GM21423 (cell line): ENCODE measurements around the gene WDR1.

Experiments used
- ATAC-seq: cut with Tn5 transposase; IDR thresholded peaks from one replicate; pipeline ENCODE4 v1.9.1; 2021; ENCODE audit warnings: mild to moderate bottlenecking, moderate library complexity; ENCODE audit not compliant: unreplicated experiment

The WDR1 gene

DNA sequence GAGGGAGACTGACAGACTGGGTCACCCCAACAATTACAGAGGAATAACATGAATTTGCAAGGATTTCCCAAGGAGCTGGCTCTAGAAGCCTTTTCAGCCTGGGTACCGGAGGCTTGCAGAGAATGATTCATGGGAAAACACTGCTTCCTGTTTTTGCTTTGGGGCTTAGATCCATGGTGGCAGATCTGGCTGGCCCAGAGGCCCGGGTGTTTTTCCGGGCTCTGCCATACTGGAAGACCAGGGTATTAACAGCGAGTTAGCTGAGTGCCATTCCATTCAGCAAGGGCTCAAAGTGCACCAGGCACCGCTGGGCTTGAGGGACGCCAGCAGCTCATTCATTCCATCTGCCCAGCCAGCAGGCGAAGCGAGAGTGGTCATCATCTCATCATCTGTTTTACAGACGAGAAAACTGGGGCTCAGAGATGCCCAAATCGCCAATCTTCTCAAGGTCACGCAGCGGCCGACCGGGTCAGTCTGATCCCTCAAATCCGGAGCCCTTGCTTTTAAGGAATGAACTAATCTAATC is 1.3 kb downstream of the WDR1 start:
- no peak for ATAC-seq

DNA sequence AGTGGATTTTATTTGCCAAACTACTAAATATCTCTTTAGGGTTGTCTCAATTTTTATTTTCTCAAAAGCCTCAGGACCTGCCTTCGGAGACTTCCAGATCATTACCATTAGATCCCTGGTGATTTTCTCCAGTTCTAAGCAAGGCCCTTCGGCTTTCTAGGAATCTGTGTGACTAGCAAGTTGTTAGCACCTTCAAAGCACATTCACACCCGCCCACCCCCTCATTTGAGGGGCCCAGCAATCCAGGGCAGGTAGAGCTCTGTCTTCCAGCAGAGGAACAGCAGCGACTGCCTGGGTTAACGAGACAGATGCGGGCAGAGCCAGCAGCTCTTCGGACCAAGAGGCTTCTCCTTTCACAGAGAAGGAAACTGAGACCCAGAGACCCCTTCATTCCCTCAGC is 2.0 kb downstream of the WDR1 start:
- no peak for ATAC-seq

DNA sequence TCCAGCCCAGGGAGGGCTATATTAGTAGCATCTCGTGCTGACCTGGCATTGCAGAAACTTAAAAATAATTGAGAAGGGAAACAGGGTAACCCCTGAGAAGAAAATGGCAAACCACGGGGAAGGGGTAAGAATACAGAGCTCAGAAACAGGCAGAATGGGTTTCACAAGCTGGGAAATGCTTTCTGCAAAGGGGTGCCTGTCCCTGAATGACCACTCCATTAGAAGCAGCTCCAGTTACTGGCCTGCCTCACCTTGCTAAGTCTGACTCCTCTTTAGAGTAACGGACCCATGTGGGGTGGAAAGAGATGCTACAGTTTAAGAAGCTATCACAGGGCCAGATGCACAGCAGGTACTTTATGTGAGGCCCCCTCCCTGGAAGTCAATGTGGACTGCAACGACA is 2.5 kb downstream of the WDR1 start:
- no peak for ATAC-seq

DNA sequence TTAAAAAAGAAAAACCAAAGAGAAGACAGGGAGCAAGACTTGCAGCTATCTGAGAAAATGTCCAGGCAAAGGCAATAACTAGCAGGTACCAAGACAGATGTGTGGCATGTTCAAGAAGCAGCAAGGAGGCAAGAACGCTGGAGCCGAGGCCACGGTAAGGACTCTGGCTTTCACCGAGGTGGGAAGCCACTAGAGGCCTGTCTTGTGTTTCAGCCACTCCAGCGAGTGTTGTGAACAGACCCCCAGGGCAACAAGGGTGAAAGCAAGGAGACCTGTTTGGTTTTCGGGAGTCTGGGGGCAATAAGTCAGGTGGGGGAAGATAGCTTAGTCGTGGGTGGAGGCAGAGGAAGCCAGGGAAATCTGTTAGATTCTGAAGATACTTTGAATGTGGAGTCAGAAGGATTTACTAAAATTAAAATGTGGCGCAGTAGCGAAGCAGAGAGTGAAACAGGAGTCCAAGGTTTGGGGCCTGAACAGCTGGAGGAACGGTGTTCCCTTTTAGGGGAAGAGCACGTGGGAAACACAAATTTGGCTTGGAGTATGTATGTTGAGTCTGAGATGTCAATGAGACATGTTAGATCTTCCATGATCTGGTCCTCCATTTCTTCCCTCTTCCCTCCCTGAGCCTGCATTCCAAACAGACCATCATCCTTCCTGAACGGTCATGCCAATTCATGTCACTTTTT is 3.1 kb downstream of the WDR1 start:
- ATAC-seq: no peak

DNA sequence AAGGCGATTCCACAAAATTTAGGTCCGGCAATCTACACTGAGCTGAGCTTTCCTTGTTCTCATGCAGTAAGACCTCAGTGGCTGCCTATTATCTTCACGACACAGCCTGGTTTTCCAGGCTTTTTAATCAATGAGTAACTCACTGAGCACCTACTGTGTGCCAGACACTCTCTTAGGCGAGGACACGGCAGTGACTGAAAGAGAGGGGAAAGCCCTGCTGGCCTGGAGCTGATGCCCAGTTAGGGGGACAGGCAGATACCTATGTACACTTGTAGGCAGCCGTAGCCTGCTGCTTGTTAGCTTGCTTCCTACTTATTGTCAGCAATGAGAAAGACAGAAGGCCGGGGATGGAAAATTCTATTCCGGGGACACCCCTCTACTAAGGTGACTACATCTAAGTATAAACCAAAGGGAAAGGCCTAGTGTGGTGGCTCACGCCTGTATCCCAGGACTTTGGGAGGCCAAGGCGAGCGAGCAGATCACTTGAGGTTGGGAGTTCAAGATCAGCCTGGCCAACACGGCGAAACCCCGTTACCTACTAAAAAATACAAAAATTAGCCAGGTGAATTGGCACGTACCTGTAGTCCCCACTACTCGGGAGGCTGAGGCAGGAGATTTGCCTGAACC is 3.8 kb downstream of the WDR1 start:
- no peak for ATAC-seq

DNA sequence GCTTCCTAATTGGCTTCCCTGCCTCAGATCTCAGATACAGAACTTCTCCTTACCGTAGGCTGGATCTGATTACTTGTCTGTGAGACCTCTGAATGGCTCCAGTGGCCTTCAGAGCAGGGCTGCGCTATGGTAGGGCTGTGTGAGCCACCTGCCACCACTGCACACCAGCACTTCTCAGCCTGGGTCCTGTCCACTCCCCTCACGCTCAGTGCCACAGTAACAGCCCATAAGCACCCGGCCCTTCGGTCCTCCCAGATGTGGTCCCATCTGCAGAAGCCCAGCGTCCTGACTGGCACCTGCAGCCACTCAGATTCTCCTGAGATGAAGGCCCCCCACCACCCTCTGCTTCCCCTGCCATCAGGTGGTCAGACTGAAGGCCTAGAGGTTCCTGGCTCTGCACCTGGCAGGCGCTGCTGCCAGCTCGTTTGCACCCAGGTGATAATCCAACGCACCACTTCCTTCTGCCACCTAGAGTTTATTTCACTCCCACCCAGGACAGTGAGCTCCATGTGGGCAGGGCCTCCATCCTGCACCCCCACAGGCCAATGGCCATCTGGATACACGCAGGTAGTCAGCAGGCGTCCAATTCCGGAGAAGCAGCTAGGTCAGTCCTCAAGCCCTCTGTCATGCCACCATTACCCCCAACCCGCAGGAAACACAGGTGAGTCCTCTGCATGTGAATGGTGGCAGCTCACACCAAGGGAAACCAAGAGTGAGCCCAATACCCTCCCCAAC is 5.4 kb downstream of the WDR1 start:
- no peak for ATAC-seq

DNA sequence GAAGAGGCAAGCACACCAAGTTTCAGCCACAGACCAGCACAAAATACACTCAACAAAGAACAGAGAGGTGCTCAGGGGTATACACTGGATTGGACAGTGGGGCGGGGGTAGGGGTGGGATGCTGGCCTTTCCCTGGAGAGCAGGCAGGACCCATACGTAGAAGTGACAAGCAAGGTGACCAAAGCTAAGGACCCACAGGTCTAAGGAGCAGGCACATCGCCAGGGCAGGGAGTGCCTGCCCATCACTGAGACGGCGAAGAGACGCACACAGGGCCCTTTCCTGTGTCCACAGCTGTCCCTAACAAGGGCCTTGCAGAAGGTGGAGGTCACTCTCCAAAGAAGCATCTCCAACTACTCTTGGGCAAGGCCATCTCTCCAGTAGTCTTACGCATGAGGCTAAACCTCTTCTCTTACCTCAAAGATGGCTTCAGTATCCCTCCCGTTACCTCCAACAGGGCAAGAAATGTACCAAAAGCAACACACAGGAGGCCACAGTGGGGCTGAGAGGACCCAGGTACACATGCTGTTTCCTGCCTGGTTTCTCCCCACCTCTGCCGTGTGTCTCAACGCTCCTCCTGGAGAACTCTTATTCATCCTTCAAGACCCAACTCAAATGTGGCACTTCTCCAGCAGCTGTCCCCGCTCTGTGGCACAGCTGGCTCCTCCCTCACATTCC is 6.5 kb downstream of the WDR1 start:
- no peak for ATAC-seq

DNA sequence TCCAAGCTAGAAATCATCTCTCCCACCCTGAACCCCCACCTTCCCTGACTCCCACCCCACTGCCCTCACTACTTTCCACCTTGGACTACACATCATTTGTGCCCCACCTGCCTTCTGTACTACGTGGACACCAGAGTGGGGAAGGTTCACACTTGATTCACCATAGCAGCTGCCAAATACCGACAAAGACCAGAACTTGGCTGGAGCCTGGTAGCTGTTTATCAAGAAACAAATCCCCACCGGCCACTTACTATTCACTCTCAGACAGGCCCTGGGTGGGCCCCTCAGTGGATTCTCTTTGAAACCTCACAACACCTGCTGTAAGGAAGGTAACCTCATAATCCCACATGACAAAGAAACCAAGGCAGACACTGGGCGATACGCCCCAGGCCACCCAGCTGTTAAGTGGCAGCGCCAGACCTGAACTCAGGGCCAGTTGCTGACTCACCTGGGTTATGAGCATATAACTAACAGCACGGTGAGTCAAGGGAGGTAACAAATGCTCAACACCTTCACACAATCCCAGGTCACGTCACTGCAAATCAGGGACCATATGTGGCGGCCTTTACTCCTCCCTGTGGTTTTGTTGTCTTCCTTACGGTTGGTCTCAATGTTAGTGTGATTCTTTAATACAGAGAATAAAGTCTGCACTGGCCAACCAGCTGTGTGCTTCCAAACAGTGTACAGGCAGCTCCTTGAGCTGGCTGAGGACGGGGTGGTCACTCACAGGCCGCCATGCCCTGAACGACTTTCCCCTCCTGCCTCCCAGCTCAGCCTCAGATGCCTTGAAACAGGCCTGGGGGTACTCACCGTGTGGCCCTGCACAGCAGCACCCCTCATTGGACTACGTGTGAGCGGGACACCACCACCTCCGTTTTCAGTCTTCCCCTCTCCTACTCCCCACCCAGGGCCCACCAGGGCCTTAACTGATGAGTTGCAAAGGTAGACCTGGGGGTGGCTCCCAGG is 7.5 kb downstream of the WDR1 start:
- ATAC-seq: no peak

DNA sequence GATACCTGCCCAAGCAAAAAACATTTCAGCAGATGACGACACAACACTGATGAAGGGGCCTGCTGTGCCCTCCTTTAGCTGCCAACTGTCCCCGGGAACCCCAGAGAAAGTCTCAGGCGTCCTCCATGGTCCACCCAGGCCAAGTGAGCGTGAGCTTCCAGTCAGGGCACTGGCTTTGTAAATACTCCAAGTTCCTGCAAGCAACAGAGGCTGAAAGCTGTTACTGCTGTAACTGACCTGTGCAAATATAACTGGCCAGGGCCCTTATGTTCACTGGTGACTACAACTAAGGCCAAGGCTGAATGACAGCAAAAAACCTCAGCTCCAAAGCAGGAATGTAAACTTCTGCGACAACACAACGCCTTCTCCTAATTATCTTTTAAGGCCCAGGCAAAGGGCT is 8.2 kb downstream of the WDR1 start:
- ATAC-seq: no peak

DNA sequence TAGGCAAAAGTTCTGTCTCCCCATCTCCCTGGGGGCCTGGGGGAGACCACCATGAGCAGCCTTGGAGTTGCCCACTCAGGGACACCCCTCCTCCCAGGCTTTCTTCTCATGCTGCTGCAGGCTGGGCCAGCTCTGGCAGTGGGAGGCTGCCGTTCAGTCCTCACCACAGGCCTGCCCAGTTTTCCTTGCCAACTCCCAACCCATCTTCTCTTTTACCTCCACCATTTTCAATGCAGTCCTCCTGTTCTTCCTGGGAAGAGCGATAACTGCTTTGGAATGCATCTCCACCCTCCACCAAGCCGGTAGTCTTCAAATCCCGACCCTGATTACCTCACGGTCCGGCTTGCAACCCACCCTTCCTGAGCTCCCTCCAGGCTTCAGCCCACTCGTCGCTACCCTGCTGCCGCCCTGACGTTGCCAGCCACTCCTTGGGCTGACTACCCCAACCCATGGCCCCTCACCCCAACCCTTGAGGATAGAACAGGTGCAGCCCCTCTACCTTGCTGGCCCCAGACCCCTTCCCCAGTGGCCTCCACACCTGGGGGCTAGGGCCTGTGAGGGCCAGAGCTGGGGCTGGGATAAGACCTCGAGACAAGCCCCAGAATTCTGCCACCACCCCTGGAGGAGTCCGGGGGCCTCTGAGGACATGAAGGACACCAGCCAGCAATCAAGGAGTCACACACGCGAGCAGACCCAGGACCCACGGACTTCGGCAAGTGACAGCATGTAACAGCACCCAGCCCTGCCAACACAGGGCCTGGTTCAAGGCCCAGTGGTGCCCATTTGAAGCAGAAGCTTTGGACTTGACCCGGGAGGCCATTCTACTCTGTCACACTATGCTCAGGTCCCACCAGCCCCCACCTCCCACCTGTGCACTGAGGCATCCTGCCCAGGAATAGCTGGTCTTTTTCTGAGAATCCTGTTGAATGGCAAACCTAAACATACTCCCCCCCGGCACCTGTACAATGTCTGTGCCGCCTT is 9.2 kb downstream of the WDR1 start:
- ATAC-seq: no peak

DNA sequence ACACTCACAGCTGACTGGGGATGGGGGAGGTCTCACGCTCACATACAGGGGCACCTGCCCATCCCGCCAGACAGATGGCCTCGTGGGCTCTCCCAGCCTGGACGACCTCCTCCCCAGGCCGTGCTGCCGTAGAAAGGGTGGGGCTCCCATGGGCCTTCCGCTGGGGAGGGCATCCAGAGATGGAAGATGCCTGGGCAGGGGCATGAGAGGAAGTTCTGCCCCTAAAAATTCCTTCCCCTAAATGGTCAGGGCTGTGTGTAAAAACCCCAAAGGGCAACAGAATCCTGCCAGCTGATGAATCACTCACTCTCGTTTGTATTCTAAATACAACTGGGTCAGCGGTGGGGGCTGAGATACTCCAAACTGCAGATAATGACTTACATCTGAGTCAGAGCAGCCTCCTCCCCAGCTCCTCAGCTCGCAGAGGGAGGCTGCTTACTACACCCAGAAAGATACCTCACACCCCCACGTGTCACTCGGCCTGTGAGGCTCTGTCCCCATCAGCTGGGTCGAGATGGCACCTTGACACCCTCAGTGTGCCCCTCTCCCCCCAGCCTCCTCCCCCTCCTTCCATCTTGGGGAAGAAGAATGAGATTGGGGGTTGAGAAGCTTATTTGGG is 10.1 kb downstream of the WDR1 start:
- no peak for ATAC-seq

DNA sequence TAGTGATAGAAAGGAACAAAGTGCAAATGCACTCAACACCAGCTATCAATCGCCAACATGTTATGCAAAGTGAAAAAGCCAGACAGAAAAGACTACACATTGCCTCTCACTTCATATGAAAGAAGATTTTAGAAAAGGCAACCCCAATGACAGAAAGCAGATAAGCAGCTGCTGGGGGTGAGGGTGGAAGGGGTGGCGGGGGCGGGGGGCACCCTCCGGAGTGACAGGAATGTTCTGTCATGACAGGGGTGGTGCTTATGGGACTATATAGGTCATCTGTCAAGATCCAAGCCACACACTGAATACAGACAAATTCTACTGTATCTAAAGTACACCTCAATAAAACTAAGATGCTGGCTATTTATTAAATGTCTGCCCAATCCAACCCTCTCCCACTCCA is 10.7 kb downstream of the WDR1 start:
- no peak for ATAC-seq

DNA sequence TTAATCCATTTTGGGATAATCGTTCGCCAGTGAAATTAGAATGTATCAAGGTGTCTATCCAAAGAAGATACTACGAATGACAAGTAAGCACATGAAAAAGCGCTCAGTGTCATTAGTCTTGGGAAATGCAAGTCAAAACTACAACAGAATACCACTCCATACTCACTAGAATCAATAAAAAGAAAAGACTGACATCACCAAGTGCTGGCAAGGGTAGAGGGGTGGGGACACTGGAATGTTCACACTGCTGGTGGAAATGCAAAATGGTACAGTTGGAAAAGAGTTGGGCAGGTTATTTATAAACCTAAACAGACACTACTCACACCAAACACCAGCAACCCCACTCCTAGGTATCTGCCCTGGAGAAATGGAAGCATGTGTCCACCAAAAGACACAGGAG is 11.2 kb downstream of the WDR1 start:
- no peak for ATAC-seq

DNA sequence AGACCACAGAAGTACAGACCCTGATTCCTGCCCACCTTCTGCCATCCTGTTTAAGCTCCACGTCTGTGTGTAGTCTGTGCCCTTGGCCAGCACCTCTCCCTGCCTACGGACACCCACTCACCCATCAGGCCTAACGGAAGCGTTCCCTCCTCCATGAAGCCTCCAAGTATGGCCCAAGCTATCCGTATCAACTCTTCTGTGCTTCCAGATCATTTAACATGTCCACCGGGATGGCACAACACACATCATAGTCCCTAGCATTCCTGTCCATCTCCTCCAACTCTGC is 11.7 kb downstream of the WDR1 start:
- ATAC-seq: no peak

DNA sequence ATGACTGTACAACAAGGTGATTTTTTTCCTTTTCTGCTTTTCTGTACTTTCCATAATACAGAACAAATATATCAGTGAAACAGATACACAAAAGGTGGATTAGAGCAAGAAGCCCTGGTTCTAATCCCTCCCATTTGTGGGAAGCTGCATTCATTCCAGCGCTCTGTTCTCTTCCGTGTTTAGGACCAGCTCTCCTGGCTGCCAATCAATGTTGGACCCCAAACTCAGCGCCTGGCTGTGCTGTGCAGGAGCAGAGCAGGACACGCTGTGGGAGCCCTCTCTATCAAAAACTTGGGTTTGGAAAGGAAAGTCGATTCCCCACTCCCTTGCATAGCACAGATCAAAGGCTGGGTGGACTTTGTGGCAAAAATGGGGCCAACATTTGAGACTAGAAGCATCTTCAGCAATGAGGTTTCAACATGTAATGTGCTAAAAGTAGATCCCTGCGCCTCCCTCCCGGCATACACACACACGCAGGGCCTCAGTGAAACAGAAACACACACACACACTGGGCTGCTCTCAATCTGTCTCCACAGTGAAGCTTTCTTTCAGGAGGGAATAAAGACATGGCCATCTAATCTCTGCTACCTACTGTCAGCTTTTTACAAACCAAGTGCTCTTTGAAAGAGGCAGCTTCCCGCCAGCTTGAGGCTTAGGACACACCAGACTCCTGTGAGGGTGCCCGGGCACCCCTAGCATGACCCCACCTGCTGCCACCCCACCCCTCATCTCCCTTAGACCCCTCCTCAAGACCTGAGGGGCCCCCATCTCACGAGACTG is 12.2 kb downstream of the WDR1 start:
- ATAC-seq: no peak

DNA sequence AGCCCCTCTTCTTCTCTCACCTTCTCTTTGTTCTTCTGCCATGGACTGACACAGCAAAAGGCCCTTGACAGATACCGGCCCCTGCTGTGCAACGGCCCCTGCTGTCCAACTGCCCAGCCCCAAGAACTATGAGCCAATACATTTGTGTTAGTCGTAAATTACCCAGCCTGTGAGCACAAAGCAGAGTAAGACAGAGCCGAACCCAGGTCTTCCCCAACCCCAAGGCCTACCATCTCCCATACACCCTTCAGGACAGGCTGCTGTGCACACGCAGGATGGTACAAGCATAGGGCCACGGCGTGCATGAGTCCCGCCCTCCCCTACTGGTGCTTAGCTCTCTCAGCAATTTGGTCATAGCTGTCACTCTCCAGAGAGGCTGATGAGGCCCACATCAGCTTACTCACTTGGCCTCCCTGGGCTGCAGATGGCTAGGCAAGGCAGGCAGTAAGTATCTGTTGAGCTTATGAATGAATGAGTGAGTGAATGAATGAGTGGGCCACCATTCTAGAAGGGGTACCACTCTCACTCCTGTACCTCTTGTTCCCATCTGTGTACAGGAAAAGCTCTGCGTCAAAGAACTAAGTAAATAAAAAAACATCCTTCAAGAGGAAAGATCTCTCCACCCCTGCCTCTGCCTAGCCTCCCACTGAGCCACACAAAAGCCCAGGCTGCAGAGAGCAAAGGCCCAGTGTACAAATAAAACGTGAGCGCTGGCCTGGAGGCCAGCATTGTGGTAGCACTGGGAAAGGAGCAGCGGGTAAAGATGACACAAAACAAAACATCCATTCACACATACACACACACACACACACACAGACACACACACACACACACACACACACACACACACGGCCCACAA is 13.9 kb downstream of the WDR1 start:
- no peak for ATAC-seq
